HCEC 1CT (cell line): ENCODE data around the gene NEO1.

ENCODE experiments used
- DNase-seq: peaks from one replicate; pipeline ENCODE4 v3.0.0-alpha.2; 2017

Gene NEO1

GRCh38 chr15:73028831-73029451 lies 23.3 kb upstream of the NEO1 start:
- DNase-seq: no peak

GRCh38 chr15:73030122-73030679 lies 22.1 kb upstream of the NEO1 start:
- DNase-seq: no peak

- DNase-seq: no peak
Observed at GRCh38 chr15:73031648-73032047, 20.6 kb upstream of the NEO1 start.

GRCh38 chr15:73033611-73034010 lies 18.7 kb upstream of the NEO1 start:
- no peak for DNase-seq

- DNase-seq: no peak
Observed at GRCh38 chr15:73034221-73034620, 18.0 kb upstream of the NEO1 start.

- no peak for DNase-seq
Observed at GRCh38 chr15:73035221-73035620, 17.0 kb upstream of the NEO1 start.

GRCh38 chr15:73038220-73038619 lies 14.0 kb upstream of the NEO1 start:
- DNase-seq: no peak

- DNase-seq: no peak
Observed at GRCh38 chr15:73046073-73046472, 6.2 kb upstream of the NEO1 start.

GRCh38 chr15:73047882-73048281 lies 4.4 kb upstream of the NEO1 start:
- DNase-seq: no peak

GRCh38 chr15:73048624-73049295 lies 3.5 kb upstream of the NEO1 start:
- no peak for DNase-seq

GRCh38 chr15:73049564-73050215 lies 2.6 kb upstream of the NEO1 start:
- no peak for DNase-seq

- DNase-seq: no peak
Observed at GRCh38 chr15:73050561-73051295, 1.5 kb upstream of the NEO1 start.

- no peak for DNase-seq
Observed at GRCh38 chr15:73051391-73051806, 864 bp upstream of the NEO1 start.

- peak; percentile 65 for DNase-seq
Observed at GRCh38 chr15:73052653-73053397, 562 bp downstream of the NEO1 start.

GRCh38 chr15:73053398-73053723 lies 1.1 kb downstream of the NEO1 start:
- DNase-seq: no peak

- no peak for DNase-seq
Observed at GRCh38 chr15:73054417-73054953, 2.2 kb downstream of the NEO1 start.

- DNase-seq: no peak
Observed at GRCh38 chr15:73056460-73056859, 4.2 kb downstream of the NEO1 start.

GRCh38 chr15:73058437-73058836 lies 6.2 kb downstream of the NEO1 start:
- no peak for DNase-seq

GRCh38 chr15:73065114-73065513 lies 12.9 kb downstream of the NEO1 start:
- no peak for DNase-seq

- DNase-seq: no peak
Observed at GRCh38 chr15:73069109-73069508, 16.8 kb downstream of the NEO1 start.

- DNase-seq: peak; percentile 27
Observed at GRCh38 chr15:73072894-73073293, 20.6 kb downstream of the NEO1 start.

GRCh38 chr15:73074241-73074640 lies 22.0 kb downstream of the NEO1 start:
- DNase-seq: no peak
